ENCODE results near the gene PCK2.

Gene PCK2

GRCh38 chr14:24055971-24056799, 37.9 kb upstream of the PCK2 start:
- H3K9me3 ChIP-seq (ENCODE audit: control insufficient read depth, low read length), result no peaks in the 10 kb centered on the region
- 88 to 89% methylated on average over 10 of the region's 10 CpGs for WGBS, 2 experiments
- H3K27me3 ChIP-seq (ENCODE audit: control insufficient read depth, insufficient read depth, low read length, poor library complexity, severe bottlenecking), result peaks cover 3% of the 10 kb centered on the region

GRCh38 chr14:24056800-24057184, 37.3 kb upstream of the PCK2 start:
- Histone ChIP-seq H3K36me3 (ENCODE audit: control insufficient read depth, insufficient read depth, low read length) (no peaks in the 10 kb centered on the region), H3K4me1 (ENCODE audit: control insufficient read depth, insufficient read depth, low read length) (peaks cover 5% of the 10 kb centered on the region), H3K27ac (ENCODE audit: insufficient read depth, low read depth, low read length, poor library complexity, severe bottlenecking) (no peak overlapping the region), H3K9me3 (ENCODE audit: control insufficient read depth, low read length) (no peaks in the 10 kb centered on the region), H3K27me3 (ENCODE audit: control insufficient read depth, insufficient read depth, low read length, poor library complexity, severe bottlenecking) (no peaks in the 10 kb centered on the region), H3K4me3 (ENCODE audit: insufficient read depth, low read depth, low read length) (no peak overlapping the region)
- 82 to 83% methylated on average over 8 of the region's 8 CpGs for WGBS, 2 experiments

More at GRCh38 chr14:24055971-24056799, 37.9 kb upstream of the PCK2 start:
- Histone ChIP-seq H3K4me1 (ENCODE audit: control insufficient read depth, insufficient read depth, low read length) (peaks cover 9% of the 10 kb centered on the region), H3K4me3 (ENCODE audit: insufficient read depth, low read depth, low read length) (no peak overlapping the region), H3K36me3 (ENCODE audit: control insufficient read depth, insufficient read depth, low read length) (no peaks in the 10 kb centered on the region), H3K27ac (ENCODE audit: insufficient read depth, low read depth, low read length, poor library complexity, severe bottlenecking) (no peak overlapping the region)

- Histone ChIP-seq H3K4me1 (ENCODE audit: control insufficient read depth, insufficient read depth, low read length) (peaks cover 5% of the 10 kb centered on the region), H3K9me3 (ENCODE audit: control insufficient read depth, low read length) (no peaks in the 10 kb centered on the region), H3K27me3 (ENCODE audit: control insufficient read depth, insufficient read depth, low read length, poor library complexity, severe bottlenecking) (no peaks in the 10 kb centered on the region), H3K4me3 (ENCODE audit: insufficient read depth, low read depth, low read length) (no peak overlapping the region), H3K27ac (ENCODE audit: insufficient read depth, low read depth, low read length, poor library complexity, severe bottlenecking) (no peak overlapping the region), H3K36me3 (ENCODE audit: control insufficient read depth, insufficient read depth, low read length) (no peaks in the 10 kb centered on the region)
- 92% methylated on average over 2 of the region's 2 CpGs for WGBS, 2 experiments
Measured at GRCh38 chr14:24057271-24057670, 36.8 kb upstream of the PCK2 start.

- Histone ChIP-seq H3K27me3 (ENCODE audit: control insufficient read depth, insufficient read depth, low read length, poor library complexity, severe bottlenecking) (no peaks in the 10 kb centered on the region), H3K27ac (ENCODE audit: insufficient read depth, low read depth, low read length, poor library complexity, severe bottlenecking) (no peak overlapping the region)
- WGBS, 2 experiments, result 81 to 83% methylated on average over 14 of the region's 14 CpGs
Measured at GRCh38 chr14:24057867-24058259, 36.2 kb upstream of the PCK2 start.

GRCh38 chr14:24058260-24058950, 35.7 kb upstream of the PCK2 start:
- Histone ChIP-seq H3K27me3 (ENCODE audit: control insufficient read depth, insufficient read depth, low read length, poor library complexity, severe bottlenecking) (no peaks in the 10 kb centered on the region), H3K4me1 (ENCODE audit: control insufficient read depth, insufficient read depth, low read length) (peaks cover 5% of the 10 kb centered on the region), H3K4me3 (ENCODE audit: insufficient read depth, low read depth, low read length) (no peak overlapping the region), H3K9me3 (ENCODE audit: control insufficient read depth, low read length) (no peaks in the 10 kb centered on the region), H3K36me3 (ENCODE audit: control insufficient read depth, insufficient read depth, low read length) (no peaks in the 10 kb centered on the region), H3K27ac (ENCODE audit: insufficient read depth, low read depth, low read length, poor library complexity, severe bottlenecking) (no peak overlapping the region)
- 72 to 73% methylated on average over 7 of the region's 7 CpGs for WGBS, 2 experiments

More at GRCh38 chr14:24057867-24058259, 36.2 kb upstream of the PCK2 start:
- Histone ChIP-seq H3K9me3 (ENCODE audit: control insufficient read depth, low read length) (no peaks in the 10 kb centered on the region), H3K4me1 (ENCODE audit: control insufficient read depth, insufficient read depth, low read length) (peaks cover 5% of the 10 kb centered on the region), H3K36me3 (ENCODE audit: control insufficient read depth, insufficient read depth, low read length) (no peaks in the 10 kb centered on the region), H3K4me3 (ENCODE audit: insufficient read depth, low read depth, low read length) (no peak overlapping the region)

- no peak overlapping the region for H3K4me3 ChIP-seq (ENCODE audit: insufficient read depth, low read depth, low read length)
- WGBS, 2 experiments, result 87 to 89% methylated on average over 10 of the region's 10 CpGs
- H3K9me3 ChIP-seq (ENCODE audit: control insufficient read depth, low read length), result no peaks in the 10 kb centered on the region
- no peaks in the 10 kb centered on the region for H3K27me3 ChIP-seq (ENCODE audit: control insufficient read depth, insufficient read depth, low read length, poor library complexity, severe bottlenecking)
- no peaks in the 10 kb centered on the region for H3K36me3 ChIP-seq (ENCODE audit: control insufficient read depth, insufficient read depth, low read length)
- H3K27ac ChIP-seq (ENCODE audit: insufficient read depth, low read depth, low read length, poor library complexity, severe bottlenecking), result no peak overlapping the region
- peaks cover 5% of the 10 kb centered on the region for H3K4me1 ChIP-seq (ENCODE audit: control insufficient read depth, insufficient read depth, low read length)
Measured at GRCh38 chr14:24058951-24059475, 35.1 kb upstream of the PCK2 start.

GRCh38 chr14:24059841-24060388, 34.2 kb upstream of the PCK2 start:
- Histone ChIP-seq H3K27ac (ENCODE audit: insufficient read depth, low read depth, low read length, poor library complexity, severe bottlenecking) (no peak overlapping the region), H3K9me3 (ENCODE audit: control insufficient read depth, low read length) (no peaks in the 10 kb centered on the region), H3K4me1 (ENCODE audit: control insufficient read depth, insufficient read depth, low read length) (peaks cover 5% of the 10 kb centered on the region), H3K27me3 (ENCODE audit: control insufficient read depth, insufficient read depth, low read length, poor library complexity, severe bottlenecking) (no peaks in the 10 kb centered on the region), H3K36me3 (ENCODE audit: control insufficient read depth, insufficient read depth, low read length) (no peaks in the 10 kb centered on the region), H3K4me3 (ENCODE audit: insufficient read depth, low read depth, low read length) (no peak overlapping the region)
- WGBS, 2 experiments, result 96% methylated on average over 16 of the region's 16 CpGs

GRCh38 chr14:24060443-24060842, 33.7 kb upstream of the PCK2 start:
- Histone ChIP-seq H3K4me3 (ENCODE audit: insufficient read depth, low read depth, low read length) (no peak overlapping the region), H3K36me3 (ENCODE audit: control insufficient read depth, insufficient read depth, low read length) (no peaks in the 10 kb centered on the region)
- 88 to 89% methylated on average over 10 of the region's 10 CpGs for WGBS, 2 experiments

GRCh38 chr14:24060984-24061913, 32.9 kb upstream of the PCK2 start:
- Histone ChIP-seq H3K36me3 (ENCODE audit: control insufficient read depth, insufficient read depth, low read length) (no peaks in the 10 kb centered on the region), H3K4me3 (ENCODE audit: insufficient read depth, low read depth, low read length) (no peak overlapping the region), H3K9me3 (ENCODE audit: control insufficient read depth, low read length) (no peaks in the 10 kb centered on the region), H3K27ac (ENCODE audit: insufficient read depth, low read depth, low read length, poor library complexity, severe bottlenecking) (no peak overlapping the region), H3K27me3 (ENCODE audit: control insufficient read depth, insufficient read depth, low read length, poor library complexity, severe bottlenecking) (no peaks in the 10 kb centered on the region), H3K4me1 (ENCODE audit: control insufficient read depth, insufficient read depth, low read length) (peaks cover 5% of the 10 kb centered on the region)
- WGBS, 2 experiments, result 93 to 96% methylated on average over 7 of the region's 7 CpGs

More at GRCh38 chr14:24060443-24060842, 33.7 kb upstream of the PCK2 start:
- no peak overlapping the region for H3K27ac ChIP-seq (ENCODE audit: insufficient read depth, low read depth, low read length, poor library complexity, severe bottlenecking)
- H3K9me3 ChIP-seq (ENCODE audit: control insufficient read depth, low read length), result no peaks in the 10 kb centered on the region
- H3K4me1 ChIP-seq (ENCODE audit: control insufficient read depth, insufficient read depth, low read length), result peaks cover 5% of the 10 kb centered on the region
- H3K27me3 ChIP-seq (ENCODE audit: control insufficient read depth, insufficient read depth, low read length, poor library complexity, severe bottlenecking), result no peaks in the 10 kb centered on the region
